H1 (cell line): ENCODE results near the gene MYO5A.

Experiments
- E2F6 ChIP-seq: IDR thresholded peaks from 2 replicates; pipeline ENCODE4 v1.6.1; 2012; ENCODE audit warnings: inconsistent platforms
- EGR1 ChIP-seq: IDR thresholded peaks from 2 replicates; pipeline ENCODE4 v1.6.1; 2011; ENCODE audit warnings: low read depth, low read length, borderline replicate concordance
- EP300 ChIP-seq, 2 experiments: IDR thresholded peaks; 1 replicate in 1 of 2; 2 replicates in 1 of 2; pipeline ENCODE4 v1.6.1; 2011 to 2012; ENCODE audit warnings: low read depth in 2 of 2, low read length in 2 of 2, mild to moderate bottlenecking in 2 of 2, borderline replicate concordance in 1 of 2, inconsistent platforms in 1 of 2, moderate library complexity in 1 of 2
- EZH2 ChIP-seq: fragments of 200-600 bp; sonication (generic); IDR thresholded peaks from 2 replicates; pipeline ENCODE4 v1.7.1; 2012; ENCODE audit warnings: low read depth, mild to moderate bottlenecking, moderate library complexity, low read length, inconsistent platforms; ENCODE audit not compliant: severe bottlenecking
- POLR2AphosphoS5 ChIP-seq: IDR thresholded peaks from 2 replicates; pipeline ENCODE4 v1.6.1; 2011; ENCODE audit warnings: low read depth, low read length
- POU5F1 ChIP-seq: IDR thresholded peaks from 2 replicates; pipeline ENCODE4 v1.6.1; 2011; ENCODE audit warnings: low read depth, mild to moderate bottlenecking, low read length, moderate library complexity
- RAD21 ChIP-seq, 2 experiments: IDR thresholded peaks in 1 of 2; conservative IDR thresholded peaks in 1 of 2; 2 replicates each; pipeline ENCODE4 v1.6.1; 2011; ENCODE audit warnings: low read depth in 2 of 2, low read length in 2 of 2, improper control_type of control experiment in 1 of 2, inconsistent platforms in 1 of 2, mild to moderate bottlenecking in 1 of 2, moderate library complexity in 1 of 2
- RBBP5 ChIP-seq: IDR thresholded peaks from 2 replicates; pipeline ENCODE4 v1.7.1; 2012; ENCODE audit warnings: low read depth, mild to moderate bottlenecking, inconsistent platforms, low read length, moderate library complexity, borderline replicate concordance
- SRF ChIP-seq: IDR thresholded peaks from 2 replicates; pipeline ENCODE4 v1.6.1; 2011; ENCODE audit warnings: mild to moderate bottlenecking, low read depth, low read length, moderate library complexity
- TAF1 ChIP-seq: IDR thresholded peaks from 2 replicates; pipeline ENCODE4 v1.6.1; 2011; ENCODE audit warnings: mild to moderate bottlenecking, low read depth, low read length
- TF ChIP-seq, protein P1 (sequence below), 3 experiments: IDR thresholded peaks; 1 replicate in 2 of 3; 2 replicates in 1 of 3; pipeline versions ENCODE4 v1.5.1 to v1.6.1; 2011; ENCODE audit warnings: low read length in 3 of 3, mild to moderate bottlenecking in 3 of 3, inconsistent platforms in 2 of 3, low read depth in 1 of 3, moderate library complexity in 1 of 3; ENCODE audit not compliant: insufficient read depth in 1 of 3; ENCODE audit errors: control extremely low read depth in 1 of 3
- TF ChIP-seq, protein P2 (sequence below): IDR thresholded peaks from 2 replicates; pipeline ENCODE4 v1.6.1; 2012; ENCODE audit warnings: inconsistent platforms

- TF ChIP-seq, protein P1, sequence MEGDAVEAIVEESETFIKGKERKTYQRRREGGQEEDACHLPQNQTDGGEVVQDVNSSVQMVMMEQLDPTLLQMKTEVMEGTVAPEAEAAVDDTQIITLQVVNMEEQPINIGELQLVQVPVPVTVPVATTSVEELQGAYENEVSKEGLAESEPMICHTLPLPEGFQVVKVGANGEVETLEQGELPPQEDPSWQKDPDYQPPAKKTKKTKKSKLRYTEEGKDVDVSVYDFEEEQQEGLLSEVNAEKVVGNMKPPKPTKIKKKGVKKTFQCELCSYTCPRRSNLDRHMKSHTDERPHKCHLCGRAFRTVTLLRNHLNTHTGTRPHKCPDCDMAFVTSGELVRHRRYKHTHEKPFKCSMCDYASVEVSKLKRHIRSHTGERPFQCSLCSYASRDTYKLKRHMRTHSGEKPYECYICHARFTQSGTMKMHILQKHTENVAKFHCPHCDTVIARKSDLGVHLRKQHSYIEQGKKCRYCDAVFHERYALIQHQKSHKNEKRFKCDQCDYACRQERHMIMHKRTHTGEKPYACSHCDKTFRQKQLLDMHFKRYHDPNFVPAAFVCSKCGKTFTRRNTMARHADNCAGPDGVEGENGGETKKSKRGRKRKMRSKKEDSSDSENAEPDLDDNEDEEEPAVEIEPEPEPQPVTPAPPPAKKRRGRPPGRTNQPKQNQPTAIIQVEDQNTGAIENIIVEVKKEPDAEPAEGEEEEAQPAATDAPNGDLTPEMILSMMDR (IDR thresholded peaks at IDR 0.05; ENCODE audit: control extremely low read depth in 1 of 3, insufficient read depth in 1 of 3, low read depth in 1 of 3, low read length in 3 of 3): no peak
- TF ChIP-seq, protein P2, sequence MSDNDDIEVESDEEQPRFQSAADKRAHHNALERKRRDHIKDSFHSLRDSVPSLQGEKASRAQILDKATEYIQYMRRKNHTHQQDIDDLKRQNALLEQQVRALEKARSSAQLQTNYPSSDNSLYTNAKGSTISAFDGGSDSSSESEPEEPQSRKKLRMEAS: no peak
- no peak for TF ChIP-seq POLR2AphosphoS5
- TF ChIP-seq TAF1: no peak
- no peak for TF ChIP-seq EGR1
- TF ChIP-seq POU5F1: no peak
- no peak for TF ChIP-seq E2F6
- TF ChIP-seq EZH2: no peak
- TF ChIP-seq RAD21 (IDR thresholded peaks at IDR 0.05 in 1 of 2, conservative IDR thresholded peaks at IDR 0.05 in 1 of 2; ENCODE audit: low read depth in 2 of 2, low read length in 2 of 2): no peak
- no peak for TF ChIP-seq RBBP5
- no peak for TF ChIP-seq EP300 (IDR thresholded peaks at IDR 0.05; ENCODE audit: borderline replicate concordance in 1 of 2, low read depth in 2 of 2, low read length in 2 of 2)
- no peak for TF ChIP-seq SRF
Measured at GRCh38 chr15:52278636-52279367, 249.9 kb downstream of the MYO5A start.
